GM12878 (cell line): Measurements from ENCODE around the gene EVI5L. TPM values are rescaled to one million over a fixed set of nuclear protein-coding genes. Genes with fewer than 3 reads are reported as not detected.
A peak's percentile ranks its signal among the peaks of the same experiment; 100 is the strongest.

Source experiments
- ATF3 ChIP-seq: IDR thresholded peaks from 2 replicates; pipeline ENCODE4 v1.6.1; 2011; ENCODE audit warnings: low read depth, mild to moderate bottlenecking, low read length, moderate library complexity, borderline replicate concordance; ENCODE audit errors: extremely low read depth
- CHD4 ChIP-seq: fragments of 200-600 bp; sonication (generic); IDR thresholded peaks from 2 replicates; pipeline ENCODE4 v1.6.1; 2016; ENCODE audit warnings: mild to moderate bottlenecking
- EGR1 ChIP-seq, 2 experiments: IDR thresholded peaks; 1 replicate in 1 of 2; 2 replicates in 1 of 2; pipeline ENCODE4 v1.6.1; 2011 to 2012; ENCODE audit warnings: low read depth in 2 of 2, low read length in 2 of 2, borderline replicate concordance in 1 of 2, mild to moderate bottlenecking in 1 of 2, moderate library complexity in 1 of 2
- ESRRA ChIP-seq: IDR thresholded peaks from 2 replicates; pipeline ENCODE4 v1.6.1; 2012; ENCODE audit warnings: mild to moderate bottlenecking, low read length, improper control_type of control experiment
- ETV6 ChIP-seq, 2 experiments: fragments of 450-650 bp in 1 of 2; IDR thresholded peaks in 1 of 2; conservative IDR thresholded peaks in 1 of 2; 2 replicates each; pipeline ENCODE4 v1.6.1; 2014; ENCODE audit warnings: antibody characterized with exemption in 1 of 2, borderline replicate concordance in 1 of 2, low read depth in 1 of 2, mild to moderate bottlenecking in 1 of 2, moderate library complexity in 1 of 2
- IKZF1 ChIP-seq: fragments of 450-650 bp; conservative IDR thresholded peaks from 2 replicates; pipeline ENCODE4 v1.6.1; 2017; ENCODE audit warnings: antibody characterized with exemption, mild to moderate bottlenecking
- JUNB ChIP-seq: IDR thresholded peaks from 2 replicates; pipeline ENCODE4 v1.6.1; 2016; ENCODE audit warnings: antibody characterized with exemption, mild to moderate bottlenecking
- NFIC ChIP-seq: IDR thresholded peaks from 2 replicates; pipeline ENCODE4 v1.6.1; 2012; ENCODE audit warnings: low read depth, mild to moderate bottlenecking, inconsistent platforms, low read length, moderate library complexity
- NFXL1 ChIP-seq: fragments of 450-650 bp; IDR thresholded peaks from 2 replicates; pipeline ENCODE4 v1.6.1; 2017; ENCODE audit warnings: antibody characterized with exemption, mild to moderate bottlenecking, borderline replicate concordance
- NFYB ChIP-seq: IDR thresholded peaks from 2 replicates; pipeline ENCODE4 v1.6.1; 2011; ENCODE audit warnings: low read depth, mild to moderate bottlenecking, low read length, improper control_type of control experiment, moderate library complexity; ENCODE audit not compliant: insufficient read depth
- NKRF ChIP-seq: fragments of 450-650 bp; conservative IDR thresholded peaks from 2 replicates; pipeline ENCODE4 v1.6.1; 2017; ENCODE audit warnings: mild to moderate bottlenecking, moderate library complexity
- NR2F1 ChIP-seq: fragments of 450-650 bp; conservative IDR thresholded peaks from 2 replicates; pipeline ENCODE4 v1.6.1; 2017; ENCODE audit warnings: mild to moderate bottlenecking
- SIX5 ChIP-seq: IDR thresholded peaks from 2 replicates; pipeline ENCODE4 v1.6.1; 2011; ENCODE audit warnings: mild to moderate bottlenecking, low read depth, low read length, moderate library complexity; ENCODE audit not compliant: severe bottlenecking
- SMC3 ChIP-seq: IDR thresholded peaks from 2 replicates; pipeline ENCODE4 v1.6.1; 2011; ENCODE audit warnings: low read length, improper control_type of control experiment, borderline replicate concordance
- SUZ12 ChIP-seq: fragments of 200-600 bp; sonication (generic); IDR thresholded peaks from one replicate; pipeline ENCODE4 v1.6.1; 2018; ENCODE audit warnings: antibody characterized with exemption, mild to moderate bottlenecking; ENCODE audit not compliant: unreplicated experiment
- ZBTB40 ChIP-seq: fragments of 450-650 bp; IDR thresholded peaks from 2 replicates; pipeline ENCODE4 v1.6.1; 2016; ENCODE audit warnings: mild to moderate bottlenecking, moderate library complexity, borderline replicate concordance
- ZNF24 ChIP-seq: fragments of 450-650 bp; IDR thresholded peaks from 2 replicates; pipeline ENCODE4 v1.6.1; 2017; ENCODE audit warnings: antibody characterized with exemption, mild to moderate bottlenecking
- ZNF274 ChIP-seq: IDR thresholded peaks from one replicate; pipeline ENCODE4 v1.8.0; 2011; ENCODE audit not compliant: insufficient read length, insufficient read depth
- ZNF622 ChIP-seq: fragments of 450-650 bp; IDR thresholded peaks from 2 replicates; pipeline ENCODE4 v1.6.1; 2017; ENCODE audit warnings: mild to moderate bottlenecking, inconsistent platforms
- polyA plus RNA-seq, 11 experiments: library from polyadenylated mRNA; depleted of rRNA in 4 of 11; unstranded in 6 of 11; stranded (reverse) in 5 of 11; fragments of >200 nt; fragmentation: Nextera tagmentation in 4 of 11; fragmentation: Illumina TruSeq in 1 of 11; extraction: Ambion mirVana in 4 of 11; extraction: Trizol in 1 of 11; gene quantifications; 1 replicate in 1 of 11; 2 replicates in 10 of 11; pipeline versions ENCODE4 v1.2.1 to v1.2.3, GENCODE V29; 2011 to 2016; ENCODE audit warnings: inconsistent platforms in 2 of 11, missing spikeins in 2 of 11, low read depth in 1 of 11
- total RNA-seq, 4 experiments: library from RNA; depleted of rRNA in 3 of 4; stranded (reverse); fragments of >200 nt in 3 of 4; fragmentation: Illumina TruSeq in 1 of 4; extraction: Trizol in 1 of 4; gene quantifications; 2 replicates each; pipeline versions ENCODE4 v1.2.1 to v1.2.3, GENCODE V29; 2013 to 2021
- TF ChIP-seq, protein P1 (sequence below), 3 experiments: IDR thresholded peaks in 2 of 3; conservative IDR thresholded peaks in 1 of 3; 2 replicates each; pipeline ENCODE4 v1.5.1; 2011; ENCODE audit warnings: low read depth in 3 of 3, low read length in 3 of 3, mild to moderate bottlenecking in 3 of 3, control low read depth in 2 of 3, moderate library complexity in 2 of 3, inconsistent platforms in 1 of 3, mixed read lengths in 1 of 3; ENCODE audit not compliant: control insufficient read depth in 2 of 3, insufficient read depth in 1 of 3; ENCODE audit errors: extremely low read depth in 1 of 3

Gene EVI5L
- total and polyA plus RNA-seq, 10 of the 15 experiments (the other 5 are each of a cell fraction or from before 2014, with no cell fraction given), result 0.23 to 13.8 (median 5.0) TPM

DNA sequence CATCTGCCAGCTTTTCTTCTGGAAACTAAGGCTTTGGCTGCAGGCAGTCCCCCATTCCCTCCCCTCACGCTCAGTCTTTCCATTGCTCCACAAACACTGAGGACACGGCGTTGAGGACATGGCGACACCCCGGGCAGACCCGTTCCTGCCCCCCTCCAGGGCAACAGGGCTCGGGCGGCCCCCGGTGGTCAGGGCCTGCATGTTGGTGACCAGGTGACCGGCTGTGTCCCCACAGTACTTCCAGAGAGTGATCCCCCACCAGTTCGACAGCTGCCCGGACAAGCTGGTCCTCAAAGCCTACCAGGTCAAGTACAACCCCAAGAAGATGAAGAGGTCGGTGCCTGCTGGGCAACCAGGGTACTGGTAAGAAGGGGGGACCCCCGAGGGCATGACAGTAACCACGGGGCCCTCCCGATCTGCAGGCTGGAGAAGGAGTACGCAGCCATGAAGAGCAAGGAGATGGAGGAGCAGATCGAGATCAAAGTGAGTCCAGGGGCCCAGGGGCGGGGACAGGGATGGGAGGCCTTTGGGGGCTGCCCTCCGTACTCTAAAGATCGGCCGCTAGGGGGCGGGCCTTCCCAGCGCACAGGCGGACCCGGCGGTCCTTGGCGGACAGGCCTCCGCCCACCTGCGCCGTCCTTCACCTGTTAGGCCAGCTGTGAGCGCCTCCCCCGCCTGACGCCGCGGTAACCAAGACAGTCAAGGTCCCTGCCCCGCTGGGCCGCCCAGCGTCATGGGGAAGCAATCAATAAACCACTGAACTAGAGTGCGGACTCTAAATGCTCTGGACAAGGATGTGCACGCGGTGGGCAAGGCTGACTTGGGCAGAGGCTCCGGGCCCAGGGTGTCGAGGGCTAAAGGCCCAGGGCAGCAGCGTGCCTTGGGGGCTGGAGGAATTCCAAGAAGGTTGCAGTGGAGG, 23.1 kb downstream of the EVI5L start (continued):
- TF ChIP-seq IKZF1, result no peak
- TF ChIP-seq, protein P1, sequence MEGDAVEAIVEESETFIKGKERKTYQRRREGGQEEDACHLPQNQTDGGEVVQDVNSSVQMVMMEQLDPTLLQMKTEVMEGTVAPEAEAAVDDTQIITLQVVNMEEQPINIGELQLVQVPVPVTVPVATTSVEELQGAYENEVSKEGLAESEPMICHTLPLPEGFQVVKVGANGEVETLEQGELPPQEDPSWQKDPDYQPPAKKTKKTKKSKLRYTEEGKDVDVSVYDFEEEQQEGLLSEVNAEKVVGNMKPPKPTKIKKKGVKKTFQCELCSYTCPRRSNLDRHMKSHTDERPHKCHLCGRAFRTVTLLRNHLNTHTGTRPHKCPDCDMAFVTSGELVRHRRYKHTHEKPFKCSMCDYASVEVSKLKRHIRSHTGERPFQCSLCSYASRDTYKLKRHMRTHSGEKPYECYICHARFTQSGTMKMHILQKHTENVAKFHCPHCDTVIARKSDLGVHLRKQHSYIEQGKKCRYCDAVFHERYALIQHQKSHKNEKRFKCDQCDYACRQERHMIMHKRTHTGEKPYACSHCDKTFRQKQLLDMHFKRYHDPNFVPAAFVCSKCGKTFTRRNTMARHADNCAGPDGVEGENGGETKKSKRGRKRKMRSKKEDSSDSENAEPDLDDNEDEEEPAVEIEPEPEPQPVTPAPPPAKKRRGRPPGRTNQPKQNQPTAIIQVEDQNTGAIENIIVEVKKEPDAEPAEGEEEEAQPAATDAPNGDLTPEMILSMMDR (IDR thresholded peaks at IDR 0.05 in 2 of 3, conservative IDR thresholded peaks at IDR 0.05 in 1 of 3; ENCODE audit: control insufficient read depth in 2 of 3, extremely low read depth in 1 of 3, insufficient read depth in 1 of 3, low read depth in 3 of 3, low read length in 3 of 3), result peak; percentile 70 to 83 (median 72)
- no peak for TF ChIP-seq ZNF24
- TF ChIP-seq NFXL1, result no peak
- no peak for TF ChIP-seq ETV6 (conservative IDR thresholded peaks at IDR 0.05 in 1 of 2, IDR thresholded peaks at IDR 0.05 in 1 of 2; ENCODE audit: borderline replicate concordance in 1 of 2, low read depth in 1 of 2)
- peak; percentile 46; the same call in 1 of the 2 replicates for TF ChIP-seq SMC3
- no peak for TF ChIP-seq ZNF622
- no peak for TF ChIP-seq ZBTB40
- no peak for TF ChIP-seq CHD4
- TF ChIP-seq NFYB, result no peak
- no peak for TF ChIP-seq SIX5
- TF ChIP-seq EGR1 (IDR thresholded peaks at IDR 0.05; ENCODE audit: borderline replicate concordance in 1 of 2, low read depth in 2 of 2, low read length in 2 of 2), result peak in 1 of 2 experiments; percentile 88; a peak in 2 of 3 replicates
- TF ChIP-seq NFIC, result no peak
- no peak for TF ChIP-seq ZNF274
- TF ChIP-seq ESRRA, result no peak
- TF ChIP-seq ATF3, result no peak
- TF ChIP-seq NR2F1, result 0 out of 2 replicates have a peak, but pooled peaks have one; percentile 25
- TF ChIP-seq SUZ12, result no peak
- TF ChIP-seq JUNB, result no peak
- no peak for TF ChIP-seq NKRF
